HT1080 (cell line): Measurements from ENCODE around the gene SGCE. TPM values are rescaled to one million over a fixed set of nuclear protein-coding genes. Genes with fewer than 3 reads are reported as not detected.

Source experiments
- DNase-seq: peaks from one replicate; pipeline ENCODE4 v3.0.0-alpha.2; 2015; ENCODE audit warnings: low read depth
- total RNA-seq: library from RNA; depleted of rRNA; stranded (reverse); fragments of >200 nt; shearing (Covaris generic); gene quantifications from 2 replicates; pipeline ENCODE4 v1.2.3, GENCODE V29; 2014; rRNA removed

Gene SGCE
- total RNA-seq, 1 experiment from 2014 or later: 49.1 TPM

DNA sequence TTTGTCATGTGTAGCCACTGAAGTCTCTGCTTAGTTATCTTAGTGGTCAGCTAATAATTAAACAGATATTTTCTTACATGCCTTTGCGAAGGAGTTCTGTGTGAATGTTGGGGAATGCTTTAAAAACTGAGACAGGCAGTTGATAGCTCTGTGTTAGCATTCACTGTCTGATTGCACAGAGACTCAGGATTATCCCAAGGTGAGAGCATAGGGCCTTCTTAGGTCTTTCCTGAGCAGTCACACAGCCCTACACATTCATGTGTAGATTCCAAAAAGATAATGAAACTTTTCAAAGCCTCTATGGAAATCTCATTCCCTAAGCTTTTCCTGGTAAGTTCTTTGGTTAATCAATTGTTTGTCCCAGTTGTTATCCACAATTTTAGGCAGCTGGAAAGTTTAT lies 78.6 kb downstream of the SGCE start:
- no peak for DNase-seq

DNA sequence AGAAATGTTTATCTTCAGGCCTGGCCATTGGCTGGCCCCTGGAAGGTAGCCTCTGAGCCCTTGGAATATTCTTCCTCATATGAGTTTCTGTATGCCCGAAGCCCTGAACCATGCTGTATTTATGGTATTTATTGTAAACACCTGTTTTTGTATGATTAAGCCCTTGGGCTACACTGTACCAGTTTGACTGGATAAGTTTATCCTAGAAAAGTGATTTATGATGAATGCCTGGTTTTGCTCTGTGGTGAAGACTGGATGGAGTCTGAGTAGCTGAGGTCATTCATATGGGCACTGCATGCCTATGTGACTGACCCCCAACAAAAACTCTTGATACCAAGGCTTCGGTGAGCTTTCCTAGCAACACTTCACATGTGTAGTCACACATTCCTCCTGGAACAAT lies 79.6 kb downstream of the SGCE start:
- DNase-seq: no peak

GRCh38 chr7:94575646-94576045 lies 80.3 kb downstream of the SGCE start:
- no peak for DNase-seq

DNA sequence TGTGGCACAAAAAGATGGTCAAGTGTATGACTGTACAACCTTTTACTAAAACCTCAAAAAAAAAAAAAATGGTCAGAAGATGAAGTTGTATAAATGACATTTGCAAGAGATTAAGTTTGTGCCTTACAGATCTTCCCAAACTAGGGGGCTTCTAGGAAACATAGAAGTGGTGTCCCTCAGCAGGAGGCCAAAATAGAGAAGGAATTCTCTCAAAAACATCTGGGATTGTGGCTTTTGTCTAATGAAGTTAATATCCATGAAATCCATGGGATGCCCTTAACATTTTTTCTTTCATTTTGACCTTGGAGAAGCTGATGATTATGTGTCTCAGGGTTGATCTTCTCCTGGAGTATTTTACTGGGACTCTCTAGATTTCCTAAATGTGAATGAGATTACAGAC lies 84.1 kb downstream of the SGCE start:
- no peak for DNase-seq

DNA sequence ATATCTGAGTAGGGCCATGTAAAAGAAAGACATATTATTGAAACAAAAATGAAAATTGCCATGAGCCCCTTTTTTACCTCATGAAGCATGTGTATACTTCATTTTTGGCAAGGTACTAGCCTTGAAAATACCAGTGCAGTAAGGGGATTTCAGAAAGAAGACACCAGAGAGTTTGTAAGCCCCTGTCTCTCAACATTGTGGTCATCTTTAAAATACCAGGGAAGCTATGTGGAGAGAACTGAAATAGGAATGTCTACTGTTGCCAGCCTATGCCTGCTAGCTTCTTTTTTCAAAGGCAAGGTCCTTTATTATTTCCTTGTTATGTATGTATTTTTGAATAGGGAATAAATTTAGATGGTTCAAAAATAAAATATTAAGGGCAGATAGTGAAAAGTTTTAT lies 88.5 kb downstream of the SGCE start:
- no peak for DNase-seq

GRCh38 chr7:94565247-94565894 lies 90.6 kb downstream of the SGCE start:
- DNase-seq: no peak

- peak; percentile 58 for DNase-seq
Observed at GRCh38 chr7:94562525-94562924, 93.4 kb downstream of the SGCE start.

GRCh38 chr7:94561841-94562514 lies 94.0 kb downstream of the SGCE start:
- peak; percentile 82 for DNase-seq

DNA sequence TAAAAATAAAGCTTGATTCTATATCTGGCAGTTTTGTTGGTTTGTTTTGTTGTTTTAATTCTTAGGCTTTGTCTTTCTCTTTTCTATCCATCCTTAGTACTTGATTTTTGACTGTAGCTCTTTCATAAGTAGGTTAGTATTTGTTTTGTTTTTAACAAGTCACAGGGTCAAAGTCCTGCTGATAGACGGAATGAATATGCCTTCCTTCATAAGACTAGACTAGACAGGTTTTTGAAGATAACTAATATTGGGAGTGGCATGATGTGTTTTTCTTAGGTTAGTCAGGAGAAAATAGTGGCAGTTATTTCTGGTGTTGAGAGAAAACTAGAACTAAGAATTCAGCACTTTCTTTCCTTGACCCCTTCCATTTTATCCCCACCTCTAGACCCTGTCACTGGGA lies 96.0 kb downstream of the SGCE start:
- DNase-seq: no peak

GRCh38 chr7:94557215-94557614 lies 98.7 kb downstream of the SGCE start:
- DNase-seq: no peak

DNA sequence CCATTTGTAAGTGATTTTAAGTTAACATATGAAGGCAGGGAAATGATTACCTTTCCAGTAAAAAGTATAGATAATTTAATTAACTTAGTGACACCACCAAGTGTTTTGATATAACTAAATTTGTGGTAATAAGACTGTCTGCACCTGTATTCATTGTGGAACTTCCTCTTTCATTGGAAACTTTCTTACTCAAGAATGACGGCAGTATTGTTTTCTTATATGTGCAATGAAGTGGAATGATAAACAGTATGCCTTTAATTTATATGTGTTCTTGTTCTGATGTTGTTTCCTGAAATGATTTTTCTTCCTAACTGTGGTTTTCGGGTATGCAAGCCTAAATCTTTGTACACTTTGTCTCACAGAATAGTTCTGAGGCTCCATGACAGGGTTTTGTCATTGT lies 99.9 kb downstream of the SGCE start:
- DNase-seq: no peak

DNA sequence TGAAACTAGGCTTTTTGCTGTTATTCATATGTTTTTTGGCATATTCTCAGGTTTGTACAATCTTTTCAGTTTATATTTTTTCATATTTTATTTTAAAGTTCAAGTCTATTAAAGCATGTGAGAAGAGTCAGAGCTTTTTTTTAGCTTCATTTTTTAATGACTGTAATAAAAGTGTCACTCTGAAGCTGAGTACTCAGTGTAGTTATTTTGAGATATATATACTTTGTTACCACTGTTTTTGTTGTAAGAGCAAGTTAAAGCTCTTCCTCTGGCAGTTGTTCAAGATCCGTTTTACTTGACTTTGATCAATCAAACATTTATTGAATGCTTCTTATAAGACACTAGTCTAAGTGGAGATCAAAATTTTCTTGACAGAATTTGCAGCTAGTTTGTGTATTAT lies 108.8 kb downstream of the SGCE start:
- DNase-seq: no peak

- DNase-seq: no peak
Observed at GRCh38 chr7:94540428-94540827, 115.5 kb downstream of the SGCE start.

Other genes with a start within 250 kb of the SGCE start
- gene CASD1, start 146.3 kb downstream of the SGCE start, total RNA-seq: 7.7 and 11.2 TPM in 2 replicates